Liver (tissue), 10 donors: ENCODE measurements around the gene PODN. TPM values are rescaled to one million over a fixed set of nuclear protein-coding genes. Genes with fewer than 3 reads are reported as not detected.

ENCODE experiments used
- DNase-seq: peaks from one replicate; pipeline ENCODE4 v3.0.0-alpha.2; 2017; ENCODE audit warnings: low spot score
- H3K27ac ChIP-seq, 2 donors: one replicate each; pipeline ENCODE4 v1.7.0; 2013; ENCODE audit warnings: inconsistent platforms in 2 of 2, low read length in 2 of 2, control low read depth in 1 of 2, low read depth in 1 of 2, mild to moderate bottlenecking in 1 of 2
- H3K27me3 ChIP-seq, 4 donors: one replicate each; pipeline versions ENCODE4 v1.6.1 to v1.7.0; 2013; ENCODE audit warnings: low read length in 3 of 4, inconsistent platforms in 1 of 4, mild to moderate bottlenecking in 1 of 4, moderate library complexity in 1 of 4; ENCODE audit not compliant: control insufficient read depth in 4 of 4, insufficient read depth in 4 of 4
- H3K36me3 ChIP-seq, 4 donors: one replicate each; pipeline versions ENCODE4 v1.6.1 to v1.7.0; 2013; ENCODE audit warnings: low read length in 3 of 4, mild to moderate bottlenecking in 3 of 4, low read depth in 1 of 4, moderate library complexity in 1 of 4; ENCODE audit not compliant: control insufficient read depth in 4 of 4, insufficient read depth in 3 of 4
- H3K4me1 ChIP-seq, 4 donors: one replicate each; pipeline versions ENCODE4 v1.6.1 to v1.7.0; 2013; ENCODE audit warnings: low read length in 3 of 4, mild to moderate bottlenecking in 3 of 4, moderate library complexity in 1 of 4; ENCODE audit not compliant: control insufficient read depth in 4 of 4, insufficient read depth in 4 of 4
- H3K4me3 ChIP-seq, 3 donors: one replicate each; pipeline versions ENCODE4 v1.6.1 to v1.7.0; 2013; ENCODE audit warnings: low read length in 3 of 3, control low read depth in 1 of 3, low read depth in 1 of 3, mild to moderate bottlenecking in 1 of 3
- H3K9ac ChIP-seq, 2 donors: one replicate each; pipeline ENCODE4 v1.7.0; 2013; ENCODE audit warnings: low read length in 2 of 2, mild to moderate bottlenecking in 2 of 2, moderate library complexity in 2 of 2, control low read depth in 1 of 2, low read depth in 1 of 2
- H3K9me3 ChIP-seq, 4 donors: one replicate each; pipeline versions ENCODE4 v1.6.1 to v1.7.0; 2013; ENCODE audit warnings: low read length in 3 of 4; ENCODE audit not compliant: control insufficient read depth in 4 of 4
- ATF3 ChIP-seq: IDR thresholded peaks from 2 replicates; pipeline ENCODE4 v1.6.1; 2016; ENCODE audit warnings: antibody characterized with exemption
- EGR1 ChIP-seq, 2 donors: IDR thresholded peaks; 2 replicates each; pipeline ENCODE4 v1.6.1; 2016 to 2018; ENCODE audit warnings: antibody characterized with exemption in 2 of 2, low read depth in 2 of 2
- FOXA1 ChIP-seq: IDR thresholded peaks from 2 replicates; pipeline ENCODE4 v1.6.1; 2016; ENCODE audit warnings: antibody characterized with exemption
- FOXA2 ChIP-seq: IDR thresholded peaks from 2 replicates; pipeline ENCODE4 v1.6.1; 2016; ENCODE audit warnings: antibody characterized with exemption
- HNF4G ChIP-seq: IDR thresholded peaks from 2 replicates; pipeline ENCODE4 v1.6.1; 2016; ENCODE audit warnings: antibody characterized with exemption
- NR2F2 ChIP-seq: IDR thresholded peaks from 2 replicates; pipeline ENCODE4 v1.6.1; 2016; ENCODE audit warnings: antibody characterized with exemption
- RAD21 ChIP-seq, 2 donors: IDR thresholded peaks; 2 replicates each; pipeline ENCODE4 v1.6.1; 2016; ENCODE audit warnings: antibody characterized with exemption in 2 of 2, mild to moderate bottlenecking in 2 of 2
- RXRA ChIP-seq, 2 donors: IDR thresholded peaks; 2 replicates each; pipeline ENCODE4 v1.6.1; 2017 to 2018; ENCODE audit warnings: antibody characterized with exemption in 2 of 2, mild to moderate bottlenecking in 1 of 2
- SP1 ChIP-seq: IDR thresholded peaks from 2 replicates; pipeline ENCODE4 v1.6.1; 2018; ENCODE audit warnings: antibody characterized with exemption, mild to moderate bottlenecking
- WGBS: extraction: QIAGEN DNeasy Blood & Tissue Kit; methylation state at CpG from one replicate; pipeline ENCODE4 v1.1.7; 2013; 5-methylcytosine and 5-hydroxymethylcytosine counted together
- polyA plus RNA-seq, 2 donors: library from polyadenylated mRNA; stranded (reverse) in 1 of 2; unstranded in 1 of 2; fragments of 200-250 nt in 1 of 2; fragments of >200 nt in 1 of 2; fragmentation: Nextera tagmentation in 1 of 2; extraction: Ambion mirVana in 1 of 2; gene quantifications; one replicate each; pipeline versions ENCODE4 v1.2.1 to v1.2.3, GENCODE V29; 2013 to 2015
- small RNA-seq: library from RNA; depleted of rRNA; stranded (forward); fragments of <200 nt; gene quantifications from one replicate; pipeline ENCODE3, GENCODE V24; 2014
- total RNA-seq, 2 donors: library from RNA; depleted of rRNA; stranded (reverse); fragments of >200 nt; gene quantifications; one replicate each; pipeline ENCODE4 v1.2.3, GENCODE V29; 2014
- TF ChIP-seq, protein P1 (sequence below): fragments of 150-350 bp; IDR thresholded peaks from 2 replicates; pipeline ENCODE4 v1.5.1; 2017; ENCODE audit warnings: improper control_type of control experiment, low read depth, low read length; ENCODE audit not compliant: missing input control
- TF ChIP-seq, protein P2 (sequence below): IDR thresholded peaks from 2 replicates; pipeline ENCODE4 v1.6.1; 2016; ENCODE audit warnings: antibody characterized with exemption, mild to moderate bottlenecking
- donor health status: healthy.
- donor health status: healthy.
- donor health status: healthy.
- donor health status: healthy.
- donor health status: healthy.

The PODN gene
- total and polyA plus RNA-seq, 4 donors, result 1.9 to 10.8 (median 6.3) TPM

DNA sequence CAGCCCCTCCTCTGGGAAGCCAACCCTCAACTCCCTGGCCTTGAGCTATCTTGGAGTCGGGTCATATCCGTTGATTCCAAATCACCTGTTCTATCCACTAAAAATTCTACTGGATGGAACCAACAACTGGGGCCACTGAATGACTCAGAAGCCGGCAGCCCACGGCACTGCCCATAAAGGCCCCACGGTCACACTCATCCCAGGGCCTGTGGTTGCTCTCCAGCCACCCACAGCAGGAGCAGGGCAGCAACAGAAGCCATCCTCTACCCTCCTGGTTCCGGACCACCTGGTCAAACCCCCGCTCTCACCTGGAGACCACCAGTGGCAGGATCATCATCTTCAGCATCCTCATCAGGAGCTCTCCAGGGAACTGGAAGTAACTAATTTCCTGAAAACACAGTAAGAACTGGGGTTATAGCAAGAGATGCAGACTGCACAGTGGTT is 72.1 kb downstream of the PODN start:
- Histone ChIP-seq H3K4me3 (no peak overlapping the region), H3K27ac (no peak overlapping the region), H3K4me1 (peaks cover 0 to 4% (median 0%) of the 10 kb centered on the region in 4 donors), H3K36me3 (no peaks in the 10 kb centered on the region), H3K9ac (no peak overlapping the region), H3K27me3 (no peaks in the 10 kb centered on the region), H3K9me3 (no peaks in the 10 kb centered on the region)
- 95% methylated on average over 7 of the region's 7 CpGs for WGBS
- DNase-seq, result no peak
- no peak for TF ChIP-seq SP1
- no peak for TF ChIP-seq ATF3
- TF ChIP-seq, protein P1, sequence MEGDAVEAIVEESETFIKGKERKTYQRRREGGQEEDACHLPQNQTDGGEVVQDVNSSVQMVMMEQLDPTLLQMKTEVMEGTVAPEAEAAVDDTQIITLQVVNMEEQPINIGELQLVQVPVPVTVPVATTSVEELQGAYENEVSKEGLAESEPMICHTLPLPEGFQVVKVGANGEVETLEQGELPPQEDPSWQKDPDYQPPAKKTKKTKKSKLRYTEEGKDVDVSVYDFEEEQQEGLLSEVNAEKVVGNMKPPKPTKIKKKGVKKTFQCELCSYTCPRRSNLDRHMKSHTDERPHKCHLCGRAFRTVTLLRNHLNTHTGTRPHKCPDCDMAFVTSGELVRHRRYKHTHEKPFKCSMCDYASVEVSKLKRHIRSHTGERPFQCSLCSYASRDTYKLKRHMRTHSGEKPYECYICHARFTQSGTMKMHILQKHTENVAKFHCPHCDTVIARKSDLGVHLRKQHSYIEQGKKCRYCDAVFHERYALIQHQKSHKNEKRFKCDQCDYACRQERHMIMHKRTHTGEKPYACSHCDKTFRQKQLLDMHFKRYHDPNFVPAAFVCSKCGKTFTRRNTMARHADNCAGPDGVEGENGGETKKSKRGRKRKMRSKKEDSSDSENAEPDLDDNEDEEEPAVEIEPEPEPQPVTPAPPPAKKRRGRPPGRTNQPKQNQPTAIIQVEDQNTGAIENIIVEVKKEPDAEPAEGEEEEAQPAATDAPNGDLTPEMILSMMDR, result no peak
- no peak for TF ChIP-seq HNF4G
- TF ChIP-seq, protein P2, sequence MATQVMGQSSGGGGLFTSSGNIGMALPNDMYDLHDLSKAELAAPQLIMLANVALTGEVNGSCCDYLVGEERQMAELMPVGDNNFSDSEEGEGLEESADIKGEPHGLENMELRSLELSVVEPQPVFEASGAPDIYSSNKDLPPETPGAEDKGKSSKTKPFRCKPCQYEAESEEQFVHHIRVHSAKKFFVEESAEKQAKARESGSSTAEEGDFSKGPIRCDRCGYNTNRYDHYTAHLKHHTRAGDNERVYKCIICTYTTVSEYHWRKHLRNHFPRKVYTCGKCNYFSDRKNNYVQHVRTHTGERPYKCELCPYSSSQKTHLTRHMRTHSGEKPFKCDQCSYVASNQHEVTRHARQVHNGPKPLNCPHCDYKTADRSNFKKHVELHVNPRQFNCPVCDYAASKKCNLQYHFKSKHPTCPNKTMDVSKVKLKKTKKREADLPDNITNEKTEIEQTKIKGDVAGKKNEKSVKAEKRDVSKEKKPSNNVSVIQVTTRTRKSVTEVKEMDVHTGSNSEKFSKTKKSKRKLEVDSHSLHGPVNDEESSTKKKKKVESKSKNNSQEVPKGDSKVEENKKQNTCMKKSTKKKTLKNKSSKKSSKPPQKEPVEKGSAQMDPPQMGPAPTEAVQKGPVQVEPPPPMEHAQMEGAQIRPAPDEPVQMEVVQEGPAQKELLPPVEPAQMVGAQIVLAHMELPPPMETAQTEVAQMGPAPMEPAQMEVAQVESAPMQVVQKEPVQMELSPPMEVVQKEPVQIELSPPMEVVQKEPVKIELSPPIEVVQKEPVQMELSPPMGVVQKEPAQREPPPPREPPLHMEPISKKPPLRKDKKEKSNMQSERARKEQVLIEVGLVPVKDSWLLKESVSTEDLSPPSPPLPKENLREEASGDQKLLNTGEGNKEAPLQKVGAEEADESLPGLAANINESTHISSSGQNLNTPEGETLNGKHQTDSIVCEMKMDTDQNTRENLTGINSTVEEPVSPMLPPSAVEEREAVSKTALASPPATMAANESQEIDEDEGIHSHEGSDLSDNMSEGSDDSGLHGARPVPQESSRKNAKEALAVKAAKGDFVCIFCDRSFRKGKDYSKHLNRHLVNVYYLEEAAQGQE, result no peak
- no peak for TF ChIP-seq FOXA2
- no peak for TF ChIP-seq FOXA1
- no peak for TF ChIP-seq RAD21 (IDR thresholded peaks at IDR 0.05)
- no peak for TF ChIP-seq EGR1 (IDR thresholded peaks at IDR 0.05; ENCODE audit: low read depth in 2 of 2)
- no peak for TF ChIP-seq NR2F2
- TF ChIP-seq RXRA (IDR thresholded peaks at IDR 0.05), result no peak

Small RNAs within 50 kb of the gene (small RNA-seq; reads per million reads assigned to genes)
- gene HIGD1AP11, result not detected

Other genes starting within 250 kb of the PODN start
- 1 to 10 TPM in 1 of 2 donors, under 1 TPM in 1; 0.65 to 1.8 TPM for gene ZYG11A, start 219.5 kb upstream of the PODN start, total RNA-seq
- gene ZYG11A, start 219.5 kb upstream of the PODN start, polyA plus RNA-seq, result under 1 TPM; 0.38 to 0.86 TPM
- 100 to 1,000 TPM in 1 of 2 donors, 10 to 100 TPM in 1; 37.8 to 591 TPM for gene ECHDC2, start 140.5 kb upstream of the PODN start, total RNA-seq
- 100 to 1,000 TPM; 269 to 302 TPM for gene ECHDC2, start 140.5 kb upstream of the PODN start, polyA plus RNA-seq
- 100 to 1,000 TPM; 122 to 811 TPM for gene SCP2, start 134.9 kb upstream of the PODN start, total RNA-seq
- gene SCP2, start 134.9 kb upstream of the PODN start, polyA plus RNA-seq, result 100 to 1,000 TPM; 330 to 727 TPM
- gene SLC1A7, start 80.4 kb downstream of the PODN start, total RNA-seq, result under 1 TPM; 0.28 to 0.59 TPM
- under 1 TPM; 0.21 to 0.67 TPM for gene SLC1A7, start 80.4 kb downstream of the PODN start, polyA plus RNA-seq
- 10 to 100 TPM; 27.4 to 82.7 TPM for gene CPT2, start 134.6 kb downstream of the PODN start, total RNA-seq
- gene CPT2, start 134.6 kb downstream of the PODN start, polyA plus RNA-seq, result 100 to 1,000 TPM in 1 of 2 donors, 10 to 100 TPM in 1; 66.8 to 109 TPM
- gene CZIB, start 158.4 kb downstream of the PODN start, total RNA-seq, result 10 to 100 TPM; 19.8 to 29.8 TPM
- gene CZIB, start 158.4 kb downstream of the PODN start, polyA plus RNA-seq, result 10 to 100 TPM; 20.9 to 32.3 TPM
- 10 to 100 TPM; 16.4 to 32.5 TPM for gene MAGOH, start 176.3 kb downstream of the PODN start, total RNA-seq
- gene MAGOH, start 176.3 kb downstream of the PODN start, polyA plus RNA-seq, result 10 to 100 TPM; 21.2 to 31.8 TPM